NB4 (cell line): ENCODE results near the gene GZMA.

ENCODE experiments used
- DNase-seq: peaks from one replicate; pipeline ENCODE4 v3.0.0; 2010; ENCODE audit warnings: low read depth
- H3K4me3 ChIP-seq: one replicate; pipeline ENCODE4 v1.5.1; 2011; ENCODE audit warnings: mild to moderate bottlenecking, low read depth, low read length, moderate library complexity
- CTCF ChIP-seq: IDR thresholded peaks from one replicate; pipeline ENCODE4 v1.5.1; 2012; ENCODE audit warnings: low read depth, low read length
- MAX ChIP-seq: IDR thresholded peaks from 2 replicates; pipeline ENCODE4 v1.6.1; 2011; ENCODE audit warnings: low read depth, low read length
- MYC ChIP-seq: IDR thresholded peaks from 2 replicates; pipeline ENCODE4 v1.6.1; 2011; ENCODE audit warnings: low read depth, low read length
- POLR2A ChIP-seq: IDR thresholded peaks from 2 replicates; pipeline ENCODE4 v1.6.1; 2011; ENCODE audit warnings: mild to moderate bottlenecking; ENCODE audit not compliant: insufficient read length; ENCODE audit errors: extremely low read depth

Gene GZMA

GRCh38 chr5:55102348-55102747, at the start of gene GZMA:
Gene GZMA (plus strand): TSS chr5:55102646. CDS start chr5:55102683, 37 bp downstream.
- DNase-seq, result no peak
- TF ChIP-seq MYC (no peak), CTCF (no peak), POLR2A (no peak), MAX (no peak)
- no peak within 1 kb of the TSS for H3K4me3 ChIP-seq

- no peak for TF ChIP-seq POLR2A
- TF ChIP-seq CTCF, result no peak
- no peak for TF ChIP-seq MAX
- no peak for TF ChIP-seq MYC
- H3K4me3 ChIP-seq, result no peak overlapping the region
- no peak for DNase-seq
Observed at GRCh38 chr5:55055183-55055582, 47.3 kb upstream of the GZMA start.

GRCh38 chr5:55062039-55062779, 40.2 kb upstream of the GZMA start:
- DNase-seq, result no peak
- TF ChIP-seq MAX (no peak), MYC (no peak), POLR2A (no peak), CTCF (no peak)
- H3K4me3 ChIP-seq, result no peak overlapping the region

- TF ChIP-seq MAX (no peak), CTCF (no peak), POLR2A (no peak)
- H3K4me3 ChIP-seq, result no peak overlapping the region
- DNase-seq, result no peak
Observed at GRCh38 chr5:55063220-55063863, 39.1 kb upstream of the GZMA start.

GRCh38 chr5:55063899-55064298, 38.5 kb upstream of the GZMA start:
- TF ChIP-seq POLR2A (no peak), CTCF (no peak), MYC (no peak), MAX (no peak)
- DNase-seq, result no peak
- no peak overlapping the region for H3K4me3 ChIP-seq
